NCI-H1417 (cell line): ENCODE measurements around the gene PAX3.

Source experiments
- DNase-seq, 3 experiments: peaks; one replicate each; lab custom pipeline; 2025; lab: John Stamatoyannopoulos, UW

Gene PAX3

GRCh38 chr2:222214885-222215284 is 83.9 kb downstream of the PAX3 start:
- DNase-seq = no peak

- no peak for DNase-seq
Measured at GRCh38 chr2:222213049-222213448, 85.7 kb downstream of the PAX3 start.

- no peak for DNase-seq
Measured at GRCh38 chr2:222212571-222212970, 86.2 kb downstream of the PAX3 start.

- DNase-seq = peak in 1 of 3 experiments; percentile 31
Measured at GRCh38 chr2:222208010-222208690, 90.6 kb downstream of the PAX3 start.

- no peak for DNase-seq
Measured at GRCh38 chr2:222205136-222205535, 93.7 kb downstream of the PAX3 start.

GRCh38 chr2:222203041-222203440 is 95.8 kb downstream of the PAX3 start:
- DNase-seq = peak in 2 of 3 experiments; percentile 17 to 28

- DNase-seq = no peak
Measured at GRCh38 chr2:222196159-222196558, 102.6 kb downstream of the PAX3 start.

GRCh38 chr2:222194669-222195068 is 104.1 kb downstream of the PAX3 start:
- DNase-seq = no peak

- no peak for DNase-seq
Measured at GRCh38 chr2:222193328-222193983, 105.3 kb downstream of the PAX3 start.

- no peak for DNase-seq
Measured at GRCh38 chr2:222180619-222181018, 118.2 kb downstream of the PAX3 start.

GRCh38 chr2:222179592-222179991 is 119.2 kb downstream of the PAX3 start:
- peak; percentile 31 to 85 (median 32) for DNase-seq

GRCh38 chr2:222178450-222178849 is 120.3 kb downstream of the PAX3 start:
- no peak for DNase-seq

GRCh38 chr2:222176890-222177289 is 121.9 kb downstream of the PAX3 start:
- DNase-seq = peak in 2 of 3 experiments; percentile 49 to 87

GRCh38 chr2:222174450-222174849 is 124.3 kb downstream of the PAX3 start:
- no peak for DNase-seq

- DNase-seq = no peak
Measured at GRCh38 chr2:222169346-222169745, 129.5 kb downstream of the PAX3 start.

- DNase-seq = no peak
Measured at GRCh38 chr2:222167762-222168161, 131.0 kb downstream of the PAX3 start.

GRCh38 chr2:222160944-222161343 is 137.9 kb downstream of the PAX3 start:
- DNase-seq = no peak

GRCh38 chr2:222160125-222160524 is 138.7 kb downstream of the PAX3 start:
- no peak for DNase-seq

- no peak for DNase-seq
Measured at GRCh38 chr2:222159221-222159620, 139.6 kb downstream of the PAX3 start.

- DNase-seq = peak in 1 of 3 experiments; percentile 52
Measured at GRCh38 chr2:222155003-222155664, 143.7 kb downstream of the PAX3 start.
